ENCODE measurements around the gene GRB2. TPM values are rescaled to one million over a fixed set of nuclear protein-coding genes. Genes with fewer than 3 reads are reported as not detected.

The GRB2 gene
- total and polyA plus RNA-seq, 10 of the 15 experiments (the other 5 are each of a cell fraction or from before 2014, with no cell fraction given): 113 to 268 (median 158) TPM

DNA sequence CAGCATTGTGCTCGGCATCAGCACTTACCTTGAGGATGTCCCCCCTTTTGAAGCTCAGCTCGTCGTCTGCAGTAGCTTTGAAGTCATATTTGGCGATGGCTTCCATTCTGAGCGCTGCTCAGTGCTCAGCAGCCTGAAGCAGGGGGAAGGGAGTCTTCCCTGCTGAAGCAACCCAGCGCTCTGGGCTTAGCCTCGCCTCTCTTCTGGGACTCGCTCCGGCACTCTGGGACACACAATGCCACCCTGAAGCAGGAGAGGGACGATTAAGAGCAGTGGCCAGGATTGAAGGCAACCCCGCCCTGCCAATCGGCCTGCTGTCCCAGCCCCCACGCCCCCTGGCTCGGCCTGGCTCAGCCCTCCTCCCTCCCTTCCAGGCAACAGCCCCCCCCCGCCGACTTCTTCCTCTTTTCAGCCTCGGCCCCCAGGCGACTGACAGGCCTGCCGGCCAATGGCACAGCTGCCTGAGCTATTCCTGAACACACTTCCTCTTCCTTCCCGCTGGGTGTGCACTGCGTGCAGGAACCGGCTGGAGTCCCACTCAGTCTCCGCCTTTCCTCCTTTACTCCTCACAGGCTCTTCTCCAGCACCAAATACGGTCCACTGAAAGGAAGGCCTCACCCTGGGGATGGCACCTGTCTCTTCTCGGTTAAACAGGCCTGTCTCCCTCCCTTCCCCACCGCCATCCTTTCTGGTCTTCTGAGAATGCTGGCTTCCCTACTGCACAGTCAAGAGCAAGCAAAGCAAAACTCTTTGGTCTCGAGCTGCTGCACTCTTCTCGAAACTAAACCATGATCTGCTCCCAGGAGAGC, 11.8 kb downstream of the GRB2 start (continued):
- TF ChIP-seq, protein P1, sequence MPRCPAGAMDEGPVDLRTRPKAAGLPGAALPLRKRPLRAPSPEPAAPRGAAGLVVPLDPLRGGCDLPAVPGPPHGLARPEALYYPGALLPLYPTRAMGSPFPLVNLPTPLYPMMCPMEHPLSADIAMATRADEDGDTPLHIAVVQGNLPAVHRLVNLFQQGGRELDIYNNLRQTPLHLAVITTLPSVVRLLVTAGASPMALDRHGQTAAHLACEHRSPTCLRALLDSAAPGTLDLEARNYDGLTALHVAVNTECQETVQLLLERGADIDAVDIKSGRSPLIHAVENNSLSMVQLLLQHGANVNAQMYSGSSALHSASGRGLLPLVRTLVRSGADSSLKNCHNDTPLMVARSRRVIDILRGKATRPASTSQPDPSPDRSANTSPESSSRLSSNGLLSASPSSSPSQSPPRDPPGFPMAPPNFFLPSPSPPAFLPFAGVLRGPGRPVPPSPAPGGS (IDR thresholded peaks at IDR 0.05; ENCODE audit: borderline replicate concordance, insufficient read depth, low read depth, low read length, poor library complexity, severe bottlenecking): no peak
- TF ChIP-seq, protein P2, sequence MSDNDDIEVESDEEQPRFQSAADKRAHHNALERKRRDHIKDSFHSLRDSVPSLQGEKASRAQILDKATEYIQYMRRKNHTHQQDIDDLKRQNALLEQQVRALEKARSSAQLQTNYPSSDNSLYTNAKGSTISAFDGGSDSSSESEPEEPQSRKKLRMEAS (IDR thresholded peaks at IDR 0.05; ENCODE audit: low read depth, low read length): peak; percentile 26; the same call in 1 of the 2 replicates
- no peak for TF ChIP-seq MTA2 (IDR thresholded peaks at IDR 0.05; ENCODE audit: low read depth)
- TF ChIP-seq NBN (IDR thresholded peaks at IDR 0.05): peak; percentile 43; the same call in 1 of the 2 replicates
- TF ChIP-seq, protein P3, sequence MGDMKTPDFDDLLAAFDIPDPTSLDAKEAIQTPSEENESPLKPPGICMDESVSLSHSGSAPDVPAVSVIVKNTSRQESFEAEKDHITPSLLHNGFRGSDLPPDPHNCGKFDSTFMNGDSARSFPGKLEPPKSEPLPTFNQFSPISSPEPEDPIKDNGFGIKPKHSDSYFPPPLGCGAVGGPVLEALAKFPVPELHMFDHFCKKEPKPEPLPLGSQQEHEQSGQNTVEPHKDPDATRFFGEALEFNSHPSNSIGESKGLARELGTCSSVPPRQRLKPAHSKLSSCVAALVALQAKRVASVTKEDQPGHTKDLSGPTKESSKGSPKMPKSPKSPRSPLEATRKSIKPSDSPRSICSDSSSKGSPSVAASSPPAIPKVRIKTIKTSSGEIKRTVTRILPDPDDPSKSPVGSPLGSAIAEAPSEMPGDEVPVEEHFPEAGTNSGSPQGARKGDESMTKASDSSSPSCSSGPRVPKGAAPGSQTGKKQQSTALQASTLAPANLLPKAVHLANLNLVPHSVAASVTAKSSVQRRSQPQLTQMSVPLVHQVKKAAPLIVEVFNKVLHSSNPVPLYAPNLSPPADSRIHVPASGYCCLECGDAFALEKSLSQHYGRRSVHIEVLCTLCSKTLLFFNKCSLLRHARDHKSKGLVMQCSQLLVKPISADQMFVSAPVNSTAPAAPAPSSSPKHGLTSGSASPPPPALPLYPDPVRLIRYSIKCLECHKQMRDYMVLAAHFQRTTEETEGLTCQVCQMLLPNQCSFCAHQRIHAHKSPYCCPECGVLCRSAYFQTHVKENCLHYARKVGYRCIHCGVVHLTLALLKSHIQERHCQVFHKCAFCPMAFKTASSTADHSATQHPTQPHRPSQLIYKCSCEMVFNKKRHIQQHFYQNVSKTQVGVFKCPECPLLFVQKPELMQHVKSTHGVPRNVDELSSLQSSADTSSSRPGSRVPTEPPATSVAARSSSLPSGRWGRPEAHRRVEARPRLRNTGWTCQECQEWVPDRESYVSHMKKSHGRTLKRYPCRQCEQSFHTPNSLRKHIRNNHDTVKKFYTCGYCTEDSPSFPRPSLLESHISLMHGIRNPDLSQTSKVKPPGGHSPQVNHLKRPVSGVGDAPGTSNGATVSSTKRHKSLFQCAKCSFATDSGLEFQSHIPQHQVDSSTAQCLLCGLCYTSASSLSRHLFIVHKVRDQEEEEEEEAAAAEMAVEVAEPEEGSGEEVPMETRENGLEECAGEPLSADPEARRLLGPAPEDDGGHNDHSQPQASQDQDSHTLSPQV (IDR thresholded peaks at IDR 0.05): no peak
- peak; percentile 86 for TF ChIP-seq DPF2 (IDR thresholded peaks at IDR 0.05)
- TF ChIP-seq, protein P4, sequence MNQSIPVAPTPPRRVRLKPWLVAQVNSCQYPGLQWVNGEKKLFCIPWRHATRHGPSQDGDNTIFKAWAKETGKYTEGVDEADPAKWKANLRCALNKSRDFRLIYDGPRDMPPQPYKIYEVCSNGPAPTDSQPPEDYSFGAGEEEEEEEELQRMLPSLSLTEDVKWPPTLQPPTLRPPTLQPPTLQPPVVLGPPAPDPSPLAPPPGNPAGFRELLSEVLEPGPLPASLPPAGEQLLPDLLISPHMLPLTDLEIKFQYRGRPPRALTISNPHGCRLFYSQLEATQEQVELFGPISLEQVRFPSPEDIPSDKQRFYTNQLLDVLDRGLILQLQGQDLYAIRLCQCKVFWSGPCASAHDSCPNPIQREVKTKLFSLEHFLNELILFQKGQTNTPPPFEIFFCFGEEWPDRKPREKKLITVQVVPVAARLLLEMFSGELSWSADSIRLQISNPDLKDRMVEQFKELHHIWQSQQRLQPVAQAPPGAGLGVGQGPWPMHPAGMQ (IDR thresholded peaks at IDR 0.05; ENCODE audit: borderline replicate concordance): no peak
- TF ChIP-seq NR2C2 (IDR thresholded peaks at IDR 0.05; ENCODE audit: borderline replicate concordance, control insufficient read depth, insufficient read length, low read depth): no peak
- TF ChIP-seq, protein P5, sequence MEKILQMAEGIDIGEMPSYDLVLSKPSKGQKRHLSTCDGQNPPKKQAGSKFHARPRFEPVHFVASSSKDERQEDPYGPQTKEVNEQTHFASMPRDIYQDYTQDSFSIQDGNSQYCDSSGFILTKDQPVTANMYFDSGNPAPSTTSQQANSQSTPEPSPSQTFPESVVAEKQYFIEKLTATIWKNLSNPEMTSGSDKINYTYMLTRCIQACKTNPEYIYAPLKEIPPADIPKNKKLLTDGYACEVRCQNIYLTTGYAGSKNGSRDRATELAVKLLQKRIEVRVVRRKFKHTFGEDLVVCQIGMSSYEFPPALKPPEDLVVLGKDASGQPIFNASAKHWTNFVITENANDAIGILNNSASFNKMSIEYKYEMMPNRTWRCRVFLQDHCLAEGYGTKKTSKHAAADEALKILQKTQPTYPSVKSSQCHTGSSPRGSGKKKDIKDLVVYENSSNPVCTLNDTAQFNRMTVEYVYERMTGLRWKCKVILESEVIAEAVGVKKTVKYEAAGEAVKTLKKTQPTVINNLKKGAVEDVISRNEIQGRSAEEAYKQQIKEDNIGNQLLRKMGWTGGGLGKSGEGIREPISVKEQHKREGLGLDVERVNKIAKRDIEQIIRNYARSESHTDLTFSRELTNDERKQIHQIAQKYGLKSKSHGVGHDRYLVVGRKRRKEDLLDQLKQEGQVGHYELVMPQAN (conservative IDR thresholded peaks at IDR 0.05): peak; percentile 78
- TF ChIP-seq SMARCA5 (IDR thresholded peaks at IDR 0.05): no peak
- TF ChIP-seq, protein P6, sequence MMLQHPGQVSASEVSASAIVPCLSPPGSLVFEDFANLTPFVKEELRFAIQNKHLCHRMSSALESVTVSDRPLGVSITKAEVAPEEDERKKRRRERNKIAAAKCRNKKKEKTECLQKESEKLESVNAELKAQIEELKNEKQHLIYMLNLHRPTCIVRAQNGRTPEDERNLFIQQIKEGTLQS (IDR thresholded peaks at IDR 0.05; ENCODE audit: borderline replicate concordance, extremely low read depth, low read depth, low read length): no peak
- TF ChIP-seq KAT2A (conservative IDR thresholded peaks at IDR 0.05; ENCODE audit: control insufficient read depth, low read depth, low read length): no peak
- TF ChIP-seq ZSCAN29 (IDR thresholded peaks at IDR 0.05): no peak
- TF ChIP-seq CEBPB (IDR thresholded peaks at IDR 0.05; ENCODE audit: borderline replicate concordance in 1 of 2, low read depth in 2 of 2, low read length in 2 of 2): no peak
- no peak for TF ChIP-seq EGR1 (IDR thresholded peaks at IDR 0.05; ENCODE audit: borderline replicate concordance in 1 of 2, low read depth in 2 of 2, low read length in 2 of 2)
- TF ChIP-seq SIN3A (IDR thresholded peaks at IDR 0.05; ENCODE audit: low read depth, low read length): peak; percentile 62; the same call in 1 of the 2 replicates
- TF ChIP-seq, protein P7, sequence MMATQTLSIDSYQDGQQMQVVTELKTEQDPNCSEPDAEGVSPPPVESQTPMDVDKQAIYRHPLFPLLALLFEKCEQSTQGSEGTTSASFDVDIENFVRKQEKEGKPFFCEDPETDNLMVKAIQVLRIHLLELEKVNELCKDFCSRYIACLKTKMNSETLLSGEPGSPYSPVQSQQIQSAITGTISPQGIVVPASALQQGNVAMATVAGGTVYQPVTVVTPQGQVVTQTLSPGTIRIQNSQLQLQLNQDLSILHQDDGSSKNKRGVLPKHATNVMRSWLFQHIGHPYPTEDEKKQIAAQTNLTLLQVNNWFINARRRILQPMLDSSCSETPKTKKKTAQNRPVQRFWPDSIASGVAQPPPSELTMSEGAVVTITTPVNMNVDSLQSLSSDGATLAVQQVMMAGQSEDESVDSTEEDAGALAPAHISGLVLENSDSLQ (IDR thresholded peaks at IDR 0.05): peak; percentile 99
- TF ChIP-seq BMI1 (IDR thresholded peaks at IDR 0.05; ENCODE audit: borderline replicate concordance): no peak

All from GM12878 (cell line).